AG10803 (cell line): ENCODE results near the gene BLVRB.
A peak's percentile ranks its signal among the peaks of the same experiment; 100 is the strongest.

Experiments used
- DNase-seq: peaks from one replicate; pipeline ENCODE4 v3.0.0; 2010; ENCODE audit warnings: low read depth
- H3K4me3 ChIP-seq: 2 replicates; pipeline ENCODE4 v1.5.1; 2011; ENCODE audit warnings: mild to moderate bottlenecking, low read length, control low read depth
- TF ChIP-seq, protein P1 (sequence below): conservative IDR thresholded peaks from 2 replicates; pipeline ENCODE4 v1.5.1; 2011; ENCODE audit warnings: mild to moderate bottlenecking, low read length, control low read depth, inconsistent platforms

BLVRB gene

DNA sequence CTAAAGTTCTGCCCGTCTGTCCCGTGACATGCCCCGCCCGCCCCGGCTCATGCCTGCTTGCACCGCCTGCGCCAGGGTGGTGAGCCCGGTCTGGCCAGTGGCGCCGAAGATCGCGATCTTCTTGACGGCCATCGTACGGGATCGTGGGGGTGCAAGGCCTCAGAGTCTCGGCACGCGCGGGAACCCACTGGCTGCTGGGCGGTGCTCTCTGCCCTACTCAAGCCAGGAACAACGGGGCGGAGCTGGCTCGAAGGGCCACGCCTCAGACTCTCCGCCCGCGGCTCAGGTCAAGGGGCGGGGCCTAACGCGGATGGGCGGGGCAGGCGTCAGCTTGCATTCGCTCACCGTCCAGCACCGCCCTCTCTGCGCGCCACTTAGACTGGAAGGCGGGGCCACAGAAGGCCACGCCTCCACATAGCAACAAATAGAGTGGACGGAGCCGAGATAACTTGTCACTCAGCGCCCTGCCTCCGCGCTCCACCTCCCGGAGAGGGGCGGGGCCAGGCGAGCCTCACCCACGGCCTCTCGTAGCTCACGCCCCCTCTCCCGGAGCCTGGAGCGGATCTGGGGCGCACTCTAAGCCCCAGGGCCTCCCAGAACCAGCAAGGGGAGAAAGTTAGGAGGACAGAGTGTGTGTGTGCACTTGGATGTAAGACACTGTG is at the start of gene BLVRB:
BLVRB (minus strand) TSS at position 189 of the 662 bp plus-strand sequence; CDS start at position 132, 57 bp downstream.
- H3K4me3 ChIP-seq, result peak within 1 kb of the TSS; percentile 80
- TF ChIP-seq, protein P1, sequence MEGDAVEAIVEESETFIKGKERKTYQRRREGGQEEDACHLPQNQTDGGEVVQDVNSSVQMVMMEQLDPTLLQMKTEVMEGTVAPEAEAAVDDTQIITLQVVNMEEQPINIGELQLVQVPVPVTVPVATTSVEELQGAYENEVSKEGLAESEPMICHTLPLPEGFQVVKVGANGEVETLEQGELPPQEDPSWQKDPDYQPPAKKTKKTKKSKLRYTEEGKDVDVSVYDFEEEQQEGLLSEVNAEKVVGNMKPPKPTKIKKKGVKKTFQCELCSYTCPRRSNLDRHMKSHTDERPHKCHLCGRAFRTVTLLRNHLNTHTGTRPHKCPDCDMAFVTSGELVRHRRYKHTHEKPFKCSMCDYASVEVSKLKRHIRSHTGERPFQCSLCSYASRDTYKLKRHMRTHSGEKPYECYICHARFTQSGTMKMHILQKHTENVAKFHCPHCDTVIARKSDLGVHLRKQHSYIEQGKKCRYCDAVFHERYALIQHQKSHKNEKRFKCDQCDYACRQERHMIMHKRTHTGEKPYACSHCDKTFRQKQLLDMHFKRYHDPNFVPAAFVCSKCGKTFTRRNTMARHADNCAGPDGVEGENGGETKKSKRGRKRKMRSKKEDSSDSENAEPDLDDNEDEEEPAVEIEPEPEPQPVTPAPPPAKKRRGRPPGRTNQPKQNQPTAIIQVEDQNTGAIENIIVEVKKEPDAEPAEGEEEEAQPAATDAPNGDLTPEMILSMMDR, result no peak
- peak; percentile 99 for DNase-seq

DNA sequence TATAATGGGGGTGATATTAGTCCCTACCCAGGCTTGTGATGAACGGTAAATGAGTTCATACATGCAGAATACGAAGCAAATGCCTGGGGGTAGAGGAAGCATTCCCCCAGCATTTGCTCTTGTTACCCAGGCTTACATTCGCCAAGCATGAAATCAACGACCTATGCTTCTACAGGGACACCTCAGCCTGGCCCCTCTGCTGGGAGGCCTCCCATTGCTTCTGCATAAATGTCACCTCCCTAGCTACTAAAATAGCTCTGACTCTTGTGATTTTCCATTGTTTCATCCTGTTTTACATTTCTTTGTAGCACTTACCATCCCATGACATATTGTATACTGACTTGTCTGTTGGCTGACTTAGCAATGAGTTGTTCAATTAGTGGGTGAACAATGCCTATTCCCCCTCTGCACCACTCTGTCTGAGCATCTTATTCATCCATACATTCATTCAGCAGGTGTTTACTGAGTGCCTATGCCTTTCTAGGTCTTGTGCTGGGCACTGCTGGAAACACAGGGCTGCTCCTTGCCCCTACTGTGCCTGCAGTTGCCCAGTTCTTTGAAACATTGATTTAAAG is 48.3 kb upstream of the BLVRB start:
- no peak for DNase-seq
- no peak overlapping the region for H3K4me3 ChIP-seq
- TF ChIP-seq, protein P1, result no peak

DNA sequence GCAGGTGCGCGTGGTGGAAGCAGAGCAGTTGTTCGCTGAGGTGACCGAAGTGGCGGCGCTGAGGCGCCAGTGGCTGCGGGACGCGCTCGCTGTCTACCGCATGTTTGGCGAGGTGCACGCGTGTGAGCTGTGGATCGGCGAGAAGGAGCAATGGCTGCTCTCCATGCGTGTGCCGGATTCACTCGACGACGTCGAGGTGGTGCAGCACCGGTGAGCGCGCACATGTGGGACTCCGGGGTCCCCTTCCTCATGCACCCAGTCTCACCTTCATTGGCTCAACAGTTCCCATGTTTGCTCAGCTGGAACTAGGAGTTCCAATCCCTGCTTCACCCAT is 47.8 kb upstream of the BLVRB start:
- TF ChIP-seq, protein P1, result no peak
- no peak overlapping the region for H3K4me3 ChIP-seq
- no peak for DNase-seq

DNA sequence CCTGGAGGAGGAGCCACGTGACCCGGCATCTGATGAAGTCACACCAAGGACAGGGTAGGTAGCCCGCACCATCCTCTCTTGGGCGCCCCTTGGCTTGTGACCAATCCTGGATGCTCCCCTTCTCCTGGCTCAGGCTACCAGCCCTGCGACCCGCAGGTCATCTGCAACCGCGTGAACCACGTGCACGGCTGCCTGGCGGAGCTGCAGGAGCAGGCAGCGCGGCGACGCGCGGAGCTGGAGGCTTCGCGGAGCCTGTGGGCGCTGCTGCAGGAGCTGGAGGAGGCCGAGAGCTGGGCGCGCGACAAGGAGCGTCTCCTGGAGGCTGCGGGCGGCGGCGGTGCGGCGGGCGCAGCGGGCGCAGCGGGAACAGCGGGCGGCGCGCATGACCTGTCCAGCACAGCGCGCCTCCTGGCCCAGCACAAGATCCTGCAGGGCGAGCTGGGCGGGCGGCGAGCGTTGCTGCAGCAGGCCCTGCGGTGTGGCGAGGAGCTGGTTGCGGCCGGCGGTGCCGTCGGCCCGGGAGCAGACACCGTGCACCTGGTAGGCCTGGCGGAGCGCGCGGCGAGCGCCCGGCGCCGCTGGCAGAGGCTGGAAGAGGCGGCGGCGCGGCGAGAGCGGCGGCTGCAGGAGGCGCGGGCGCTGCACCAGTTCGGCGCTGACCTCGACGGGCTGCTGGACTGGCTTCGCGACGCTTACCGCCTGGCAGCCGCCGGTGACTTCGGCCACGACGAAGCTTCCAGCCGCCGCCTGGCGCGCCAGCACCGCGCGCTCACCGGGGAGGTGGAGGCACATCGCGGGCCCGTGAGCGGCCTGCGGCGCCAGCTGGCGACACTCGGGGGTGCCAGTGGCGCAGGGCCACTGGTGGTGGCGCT is 47.2 kb upstream of the BLVRB start:
- TF ChIP-seq, protein P1, result no peak
- peak; percentile 13 for DNase-seq
- H3K4me3 ChIP-seq, result no peak overlapping the region

DNA sequence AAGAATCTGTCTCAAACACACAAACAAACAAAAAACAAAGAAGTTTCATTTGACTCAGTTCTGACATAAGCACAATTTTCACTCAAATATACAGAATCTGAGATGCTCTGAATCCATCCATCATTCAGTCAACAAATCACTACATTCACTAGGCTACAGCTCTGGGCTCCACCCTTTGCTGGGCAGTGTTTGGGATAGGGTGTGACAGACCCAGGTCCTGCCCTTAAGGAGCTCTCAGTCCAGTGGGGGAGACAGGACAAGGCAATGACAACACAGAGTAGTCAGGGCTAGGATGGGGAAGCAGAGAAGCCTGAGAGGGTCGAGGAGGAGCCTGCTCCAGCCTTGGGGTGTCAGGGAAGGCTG is 46.5 kb upstream of the BLVRB start:
- TF ChIP-seq, protein P1, result no peak
- DNase-seq, result no peak
- H3K4me3 ChIP-seq, result no peak overlapping the region

DNA sequence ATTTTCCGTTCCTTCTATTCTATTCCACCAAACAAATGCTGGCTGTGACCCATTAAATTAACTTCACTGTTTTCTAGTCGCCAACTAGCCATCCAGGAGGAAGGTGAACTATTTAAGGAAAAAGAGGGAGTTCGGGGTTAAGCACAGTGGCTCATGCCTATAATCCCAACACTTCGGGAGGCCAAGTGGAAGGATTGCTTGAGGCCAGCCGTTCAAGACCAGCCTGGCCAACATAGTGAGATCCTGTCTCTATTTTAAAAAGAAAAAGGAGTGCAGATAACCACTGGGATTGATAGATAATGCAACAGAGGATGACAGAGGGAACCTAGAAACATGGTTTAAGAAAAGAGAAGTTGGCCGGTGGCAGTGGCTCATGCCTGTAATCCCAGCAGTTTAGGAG is 45.9 kb upstream of the BLVRB start:
- H3K4me3 ChIP-seq, result no peak overlapping the region
- TF ChIP-seq, protein P1, result no peak
- no peak for DNase-seq
